HFFc6 (cell line): ENCODE measurements around the gene ELFN1. TPM values are rescaled to one million over a fixed set of nuclear protein-coding genes. Genes with fewer than 3 reads are reported as not detected.

Source experiments
- DNase-seq: peaks from one replicate; pipeline ENCODE4 v3.0.0-alpha.2; 2018
- H3K27ac Mint-ChIP-seq: 2 replicates; pipeline ENCODE4 v1.8.0; 2020; ENCODE audit warnings: mild to moderate bottlenecking, mixed read lengths
- H3K27me3 Mint-ChIP-seq: 2 replicates; pipeline ENCODE4 v1.8.0; 2021; ENCODE audit warnings: mild to moderate bottlenecking, moderate library complexity, mixed read lengths; ENCODE audit not compliant: insufficient read depth
- H3K36me3 Mint-ChIP-seq: 2 replicates; pipeline ENCODE4 v1.8.0; 2021; ENCODE audit warnings: low read depth, mixed read lengths
- H3K4me1 Mint-ChIP-seq: 2 replicates; pipeline ENCODE4 v1.8.0; 2020; ENCODE audit warnings: low read depth, mixed read lengths
- H3K4me3 Mint-ChIP-seq: 2 replicates; pipeline ENCODE4 v1.8.0; 2020; ENCODE audit warnings: mild to moderate bottlenecking, moderate library complexity, mixed read lengths
- H3K9me3 Mint-ChIP-seq: 2 replicates; pipeline ENCODE4 v1.8.0; 2020; ENCODE audit warnings: mild to moderate bottlenecking, mixed read lengths
- total RNA-seq, 6 experiments: library from RNA; stranded (reverse); fragmentation: NEBNext Ultra II Directional; extraction: Animal tissue kit (Norgen Biotek cat#: 25700); gene quantifications; 2 replicates in 1 of 6; 3 replicates in 5 of 6; pipeline ENCODE4 v1.2.3, GENCODE V29; 2021
- TF ChIP-seq, protein P1 (sequence below): fragments of 200-600 bp; sonication (generic); IDR thresholded peaks from 2 replicates; pipeline ENCODE4 v1.5.0; 2021; ENCODE audit warnings: antibody characterized with exemption, mild to moderate bottlenecking

Gene ELFN1
- total RNA-seq, 6 experiments from 2014 or later: 1.5 to 4.2 (median 1.6) TPM

DNA sequence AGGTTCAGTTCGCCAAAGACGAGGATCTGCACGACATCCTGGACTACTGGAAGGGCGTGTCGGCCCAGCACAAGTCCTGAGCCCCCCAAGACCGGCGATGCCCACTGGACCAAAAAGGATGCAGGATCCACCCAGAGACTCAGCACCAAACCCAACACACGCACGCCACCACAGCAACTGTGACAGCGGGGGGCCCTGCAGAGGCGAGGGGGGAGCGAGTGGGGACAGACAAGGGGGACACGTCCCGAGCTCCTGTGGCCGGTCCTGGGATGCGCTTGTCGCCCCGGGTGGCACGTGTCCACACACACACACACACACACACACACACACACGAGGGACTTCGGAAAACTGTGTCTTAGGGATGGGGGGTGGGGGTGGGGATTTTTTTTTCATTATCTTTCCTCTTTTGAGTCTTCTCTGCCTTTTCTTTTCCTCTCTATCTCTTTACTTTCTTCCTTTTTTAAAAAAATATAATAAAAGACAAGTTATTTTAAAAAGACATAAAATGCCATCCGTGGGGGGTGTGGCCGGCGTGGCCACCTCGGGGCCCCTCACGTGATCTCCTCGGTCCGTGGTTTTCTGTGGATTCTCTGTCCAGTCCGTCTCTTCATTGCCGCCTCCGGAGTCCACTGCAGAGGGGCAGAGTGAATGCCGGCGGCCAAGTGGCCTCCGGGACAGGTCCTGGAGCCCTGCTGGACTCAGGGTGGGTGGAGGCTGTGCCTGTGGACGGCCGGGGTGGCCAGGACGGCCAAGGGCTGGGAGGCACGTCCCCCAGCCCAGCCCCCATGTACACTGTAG, 77.1 kb downstream of the ELFN1 start:
- TF ChIP-seq, protein P1, sequence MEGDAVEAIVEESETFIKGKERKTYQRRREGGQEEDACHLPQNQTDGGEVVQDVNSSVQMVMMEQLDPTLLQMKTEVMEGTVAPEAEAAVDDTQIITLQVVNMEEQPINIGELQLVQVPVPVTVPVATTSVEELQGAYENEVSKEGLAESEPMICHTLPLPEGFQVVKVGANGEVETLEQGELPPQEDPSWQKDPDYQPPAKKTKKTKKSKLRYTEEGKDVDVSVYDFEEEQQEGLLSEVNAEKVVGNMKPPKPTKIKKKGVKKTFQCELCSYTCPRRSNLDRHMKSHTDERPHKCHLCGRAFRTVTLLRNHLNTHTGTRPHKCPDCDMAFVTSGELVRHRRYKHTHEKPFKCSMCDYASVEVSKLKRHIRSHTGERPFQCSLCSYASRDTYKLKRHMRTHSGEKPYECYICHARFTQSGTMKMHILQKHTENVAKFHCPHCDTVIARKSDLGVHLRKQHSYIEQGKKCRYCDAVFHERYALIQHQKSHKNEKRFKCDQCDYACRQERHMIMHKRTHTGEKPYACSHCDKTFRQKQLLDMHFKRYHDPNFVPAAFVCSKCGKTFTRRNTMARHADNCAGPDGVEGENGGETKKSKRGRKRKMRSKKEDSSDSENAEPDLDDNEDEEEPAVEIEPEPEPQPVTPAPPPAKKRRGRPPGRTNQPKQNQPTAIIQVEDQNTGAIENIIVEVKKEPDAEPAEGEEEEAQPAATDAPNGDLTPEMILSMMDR: no peak

DNA sequence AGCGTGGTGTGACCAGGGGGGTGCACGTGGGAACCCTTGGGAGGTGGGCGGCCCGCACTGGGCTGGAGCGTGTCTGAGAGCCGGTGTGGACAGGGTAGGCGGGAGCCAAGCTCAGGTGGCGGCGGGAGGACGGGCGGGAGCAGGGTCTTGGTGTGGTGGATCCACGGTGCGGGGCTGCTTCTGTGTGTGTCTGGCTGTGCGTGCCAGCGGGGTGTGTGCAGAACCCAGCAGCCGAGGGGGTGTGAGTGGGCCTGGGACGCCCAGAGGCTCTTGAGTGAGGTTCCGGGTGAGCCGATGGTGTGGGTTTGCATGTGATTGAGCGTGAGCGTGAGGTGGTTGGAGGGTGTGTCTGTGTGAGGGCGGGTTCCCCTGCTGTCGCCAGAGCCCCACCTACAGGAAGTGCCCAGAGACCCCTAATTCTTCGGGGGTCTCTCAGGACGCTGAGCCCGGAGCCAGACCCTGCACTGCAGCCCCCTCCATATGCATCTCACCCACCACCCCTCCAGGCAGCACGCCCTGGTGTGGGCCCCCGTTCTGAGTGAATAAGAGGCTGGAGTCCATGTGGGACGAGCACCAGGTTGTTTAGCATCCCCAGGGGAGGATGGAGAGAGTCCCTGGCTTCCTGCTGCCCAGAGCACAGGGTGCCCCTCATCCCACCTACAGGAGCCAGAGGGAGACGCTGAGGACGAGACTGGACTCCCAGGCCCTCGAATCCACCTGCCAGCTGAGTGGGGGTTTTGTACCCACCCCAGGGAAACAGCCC, 78.2 kb downstream of the ELFN1 start:
- no peak overlapping the region for H3K4me3 Mint-ChIP-seq
- H3K27me3 Mint-ChIP-seq: peaks cover 9% of the 10 kb centered on the region
- no peak overlapping the region for H3K27ac Mint-ChIP-seq
- H3K36me3 Mint-ChIP-seq: no peaks in the 10 kb centered on the region
- TF ChIP-seq, protein P1: no peak
- H3K4me1 Mint-ChIP-seq: no peaks in the 10 kb centered on the region
- H3K9me3 Mint-ChIP-seq: no peaks in the 10 kb centered on the region
- DNase-seq: no peak

More for the DNA sequence above, 77.1 kb downstream of the ELFN1 start:
- Mint-ChIP-seq H3K9me3 (no peaks in the 10 kb centered on the region), H3K36me3 (no peaks in the 10 kb centered on the region), H3K4me1 (no peaks in the 10 kb centered on the region), H3K27ac (no peak overlapping the region), H3K4me3 (no peak overlapping the region), H3K27me3 (peaks cover 9% of the 10 kb centered on the region)
- no peak for DNase-seq

DNA sequence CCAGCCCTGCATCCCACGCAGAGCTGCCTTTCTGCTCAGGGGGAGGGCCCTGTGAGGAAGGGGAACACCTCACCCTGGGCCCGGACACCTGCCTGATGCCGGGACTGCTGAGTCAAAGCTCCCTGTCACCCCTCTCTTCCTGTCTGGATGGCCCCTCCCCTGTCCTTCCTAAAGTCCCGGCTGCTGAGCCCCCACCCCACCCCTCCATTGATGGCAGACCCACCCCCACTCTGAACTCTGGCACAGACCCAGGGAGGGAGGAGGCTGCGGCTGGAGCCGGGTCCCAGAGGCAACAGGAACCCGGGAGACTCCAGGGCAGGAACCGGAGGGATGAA, 78.7 kb downstream of the ELFN1 start:
- DNase-seq: no peak
- H3K4me1 Mint-ChIP-seq: no peaks in the 10 kb centered on the region

DNA sequence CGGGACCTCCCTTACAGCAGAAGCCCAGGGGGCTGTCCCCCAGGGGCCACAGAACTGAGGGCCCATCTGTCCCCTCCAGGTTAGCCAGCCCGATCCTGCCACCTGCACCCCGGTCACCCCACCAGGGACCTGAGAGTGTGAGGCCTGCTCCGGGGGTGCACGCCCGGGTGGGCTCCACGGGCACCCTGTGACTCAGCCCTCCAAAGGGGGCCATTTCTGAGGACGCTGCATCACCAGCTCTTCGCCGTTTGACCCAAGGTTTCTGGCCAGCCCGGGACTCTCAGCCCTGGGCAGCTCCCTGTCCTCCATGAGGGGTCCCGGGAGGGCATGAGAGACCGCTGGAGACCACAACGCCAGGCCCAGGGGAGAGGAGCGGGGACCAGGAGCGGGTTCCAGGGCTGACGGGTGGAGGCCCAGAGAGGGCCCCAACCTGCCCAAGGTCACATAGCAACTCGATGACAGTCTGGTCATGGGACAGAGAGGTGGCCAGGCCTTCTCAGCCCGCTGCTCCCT, 79.3 kb downstream of the ELFN1 start:
- Mint-ChIP-seq H3K27me3 (peaks cover 9% of the 10 kb centered on the region), H3K9me3 (no peaks in the 10 kb centered on the region), H3K4me3 (no peak overlapping the region), H3K27ac (no peak overlapping the region), H3K36me3 (no peaks in the 10 kb centered on the region), H3K4me1 (no peaks in the 10 kb centered on the region)
- TF ChIP-seq, protein P1: no peak
- DNase-seq: no peak

More for the DNA sequence above, 78.7 kb downstream of the ELFN1 start:
- Mint-ChIP-seq H3K9me3 (no peaks in the 10 kb centered on the region), H3K36me3 (no peaks in the 10 kb centered on the region), H3K27me3 (peaks cover 9% of the 10 kb centered on the region), H3K27ac (no peak overlapping the region), H3K4me3 (no peak overlapping the region)
- TF ChIP-seq, protein P1: no peak

DNA sequence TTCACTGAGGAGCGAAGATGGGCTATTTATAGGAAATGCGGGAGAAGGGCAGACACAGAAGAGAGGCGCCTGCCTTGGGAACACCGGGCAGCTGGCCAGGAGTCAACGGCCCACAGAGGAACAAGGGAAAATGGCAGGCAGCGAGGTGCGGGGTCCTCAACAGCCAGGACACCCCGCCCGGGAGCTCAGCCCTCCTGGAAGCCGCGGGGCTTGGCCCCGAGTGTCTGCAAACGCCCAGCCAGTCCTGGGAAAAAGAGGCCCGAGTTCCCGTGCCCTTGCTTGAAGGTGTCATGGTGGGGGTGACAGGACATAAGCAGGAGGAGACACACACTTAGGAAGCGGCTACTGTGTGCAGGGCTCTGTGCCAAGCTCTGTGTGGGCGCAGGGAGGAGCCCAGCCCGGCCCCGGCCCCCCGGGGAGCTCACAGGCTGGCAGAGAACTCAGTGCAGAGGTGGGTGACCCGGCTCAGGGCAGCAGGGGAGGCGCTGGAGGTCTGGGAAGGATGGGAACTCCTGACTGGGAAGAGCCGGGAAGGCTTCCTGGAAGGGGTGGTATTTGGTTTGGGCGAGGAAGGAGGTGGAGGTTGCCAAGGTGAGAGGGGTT, 79.9 kb downstream of the ELFN1 start:
- Mint-ChIP-seq H3K27me3 (peaks cover 13% of the 10 kb centered on the region), H3K36me3 (no peaks in the 10 kb centered on the region), H3K9me3 (no peaks in the 10 kb centered on the region), H3K27ac (no peak overlapping the region), H3K4me1 (no peaks in the 10 kb centered on the region), H3K4me3 (no peak overlapping the region)
- TF ChIP-seq, protein P1: no peak
- no peak for DNase-seq
